Muscle of leg (tissue), 11 donors: ENCODE results near the gene AADACL2. TPM values are rescaled to one million over a fixed set of nuclear protein-coding genes. Genes with fewer than 3 reads are reported as not detected.
"Not testable (repeated sequence)": the region's sequence is repeated elsewhere in the genome, so short reads cannot be mapped to it uniquely, and the experiment has no call there.

ENCODE experiments used
- DNase-seq: peaks from one replicate; pipeline ENCODE4 v3.0.0; 2013
- H3K27ac ChIP-seq: one replicate; pipeline ENCODE4 v1.5.1; 2013; ENCODE audit warnings: mild to moderate bottlenecking, low read length, control low read depth
- H3K27me3 ChIP-seq: one replicate; pipeline ENCODE4 v1.6.1; 2013; ENCODE audit warnings: low read length; ENCODE audit not compliant: control insufficient read depth, insufficient read depth
- H3K36me3 ChIP-seq: one replicate; pipeline ENCODE4 v1.6.1; 2013; ENCODE audit warnings: low read length; ENCODE audit not compliant: control insufficient read depth, insufficient read depth
- H3K4me1 ChIP-seq: one replicate; pipeline ENCODE4 v1.6.1; 2013; ENCODE audit warnings: low read length; ENCODE audit not compliant: control insufficient read depth, insufficient read depth
- H3K4me3 ChIP-seq: one replicate; pipeline ENCODE4 v1.5.1; 2013; ENCODE audit warnings: low read length, control low read depth
- H3K9me3 ChIP-seq: replicated peaks from 2 replicates; pipeline ENCODE4 v1.6.1; 2013; ENCODE audit warnings: low read depth, low read length; ENCODE audit not compliant: control insufficient read depth
- WGBS: methylation state at CpG from one replicate; pipeline ENCODE4 v1.1.5; 2013; ENCODE audit warnings: missing lambda C conversion rate; ENCODE audit not compliant: insufficient coverage; 5-methylcytosine and 5-hydroxymethylcytosine counted together
- polyA plus RNA-seq, 8 donors: library from polyadenylated mRNA; unstranded; fragments of 120-200 nt; gene quantifications; one replicate each; pipeline versions ENCODE4 v1.2.1 to v1.2.3, GENCODE V29; 2013; ENCODE audit warnings: inconsistent platforms in 1 of 8, low replicate concordance in 1 of 8; ENCODE audit not compliant: insufficient read length in 8 of 8, insufficient read depth in 1 of 8
- total RNA-seq: library from RNA; stranded (reverse); fragments of 120-200 nt; gene quantifications from one replicate; pipeline ENCODE4 v1.2.4, GENCODE V29; 2013

AADACL2 gene
- total and polyA plus RNA-seq, 9 donors: 0.30 to 2.5 TPM; not detected in 7

- Histone ChIP-seq H3K27ac (no peak overlapping the region), H3K9me3 (no peaks in the 10 kb centered on the region), H3K4me1 (peaks cover 8% of the 10 kb centered on the region), H3K4me3 (no peak overlapping the region), H3K36me3 (no peaks in the 10 kb centered on the region), H3K27me3 (no peaks in the 10 kb centered on the region)
- WGBS: no CpG with 5 or more reads among the region's 4 CpGs
- no peak for DNase-seq
Observed at GRCh38 chr3:151775314-151776258, 41.9 kb downstream of the AADACL2 start.

DNA sequence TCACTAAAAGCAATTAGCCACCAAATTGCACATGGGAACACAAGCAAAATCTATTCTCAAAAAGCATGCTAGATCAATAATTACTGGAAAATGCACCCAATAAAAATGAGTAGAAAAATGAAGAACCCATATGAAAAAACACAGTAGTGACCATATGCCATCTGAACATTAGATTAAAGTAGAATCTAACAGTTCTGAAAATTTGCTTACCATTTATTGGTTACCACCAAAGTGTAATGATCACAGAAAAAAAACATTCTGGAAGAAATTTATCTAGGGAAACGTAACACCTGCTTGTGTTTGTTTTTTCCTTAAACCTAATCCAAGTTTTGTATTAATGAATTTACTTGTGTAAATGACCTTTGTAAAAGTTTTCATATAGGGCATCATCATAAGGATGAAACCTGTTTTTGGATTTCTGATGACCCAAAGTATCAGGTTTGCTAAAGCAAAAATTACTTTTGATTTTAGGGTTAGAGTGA, 42.6 kb downstream of the AADACL2 start:
- WGBS: no CpG with 5 or more reads among the region's 1 CpG
- Histone ChIP-seq H3K9me3 (no peaks in the 10 kb centered on the region), H3K36me3 (no peaks in the 10 kb centered on the region), H3K4me3 (no peak overlapping the region), H3K4me1 (peaks cover 5% of the 10 kb centered on the region), H3K27me3 (no peaks in the 10 kb centered on the region), H3K27ac (no peak overlapping the region)
- DNase-seq: no peak

DNA sequence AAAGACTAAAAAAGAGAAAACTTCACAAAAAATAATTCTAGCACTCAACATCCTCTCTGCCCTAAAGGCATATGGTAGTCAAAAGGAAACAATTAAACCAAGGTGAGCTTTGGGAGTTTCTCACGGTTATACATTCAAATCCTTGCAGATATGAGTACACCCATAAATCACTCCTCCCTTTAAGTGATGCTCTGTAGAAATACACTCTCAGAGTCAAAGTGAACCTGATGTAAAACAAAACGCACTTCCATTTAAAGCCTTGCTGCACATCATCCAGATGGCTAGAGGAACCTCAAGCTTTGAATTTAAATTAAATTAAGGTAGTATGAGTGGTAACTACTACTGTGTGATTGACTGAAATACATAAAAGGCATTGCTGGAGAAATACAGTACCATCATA, 44.2 kb downstream of the AADACL2 start:
- H3K9me3 ChIP-seq: no peaks in the 10 kb centered on the region
- WGBS: 83% methylated on average over 1 of the region's 2 CpGs
- no peaks in the 10 kb centered on the region for H3K4me1 ChIP-seq
- H3K36me3 ChIP-seq: no peaks in the 10 kb centered on the region
- no peak overlapping the region for H3K4me3 ChIP-seq
- no peaks in the 10 kb centered on the region for H3K27me3 ChIP-seq
- DNase-seq: no peak
- H3K27ac ChIP-seq: no peak overlapping the region

DNA sequence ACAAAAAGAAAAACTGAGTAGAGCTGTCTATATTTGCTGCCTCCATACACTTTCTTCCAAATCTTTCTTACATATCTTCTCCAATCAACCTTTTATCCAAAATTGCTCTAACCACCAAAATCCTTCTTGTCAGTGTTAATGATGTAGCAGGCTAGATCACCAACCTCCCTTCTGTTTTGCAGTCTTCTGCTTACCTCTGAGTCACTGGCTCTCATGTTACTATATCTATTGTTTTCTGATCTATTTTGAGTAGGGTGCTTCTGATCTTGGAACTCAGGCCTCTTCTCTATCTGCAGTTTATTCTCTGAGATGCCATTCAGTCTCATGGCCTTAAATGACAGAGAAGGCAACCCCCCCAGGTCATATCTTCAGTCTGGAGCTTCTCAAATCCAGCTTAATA, 53.9 kb downstream of the AADACL2 start:
- H3K4me1 ChIP-seq: no peaks in the 10 kb centered on the region

DNA sequence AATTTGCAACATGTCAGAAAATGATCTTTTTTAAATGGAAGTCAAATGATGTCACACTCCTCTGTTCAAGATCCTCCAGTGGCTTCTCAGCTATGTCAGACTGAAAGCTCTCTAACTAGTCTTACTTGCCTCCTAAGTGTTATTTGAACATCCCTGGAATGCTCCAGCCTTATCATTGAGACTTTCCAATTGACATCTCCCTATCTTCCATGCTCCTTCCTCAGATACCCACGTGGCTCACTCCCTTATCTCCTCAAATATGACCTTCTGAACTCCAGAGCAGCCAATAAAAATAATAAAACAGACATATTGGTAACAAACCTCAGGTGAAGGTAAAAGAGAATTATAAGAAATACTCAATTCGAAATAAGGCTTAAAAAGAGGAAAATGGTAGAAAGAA, 54.7 kb downstream of the AADACL2 start:
- Histone ChIP-seq H3K4me3 (no peak overlapping the region), H3K27me3 (no peaks in the 10 kb centered on the region), H3K9me3 (no peaks in the 10 kb centered on the region), H3K27ac (no peak overlapping the region), H3K36me3 (no peaks in the 10 kb centered on the region), H3K4me1 (no peaks in the 10 kb centered on the region)
- WGBS: no CpG with 5 or more reads among the region's 2 CpGs
- no peak for DNase-seq

More for the DNA sequence above, 53.9 kb downstream of the AADACL2 start:
- no peak overlapping the region for H3K4me3 ChIP-seq
- DNase-seq: no peak
- no peak overlapping the region for H3K27ac ChIP-seq
- H3K36me3 ChIP-seq: no peaks in the 10 kb centered on the region
- H3K9me3 ChIP-seq: no peaks in the 10 kb centered on the region
- H3K27me3 ChIP-seq: no peaks in the 10 kb centered on the region

- Histone ChIP-seq H3K4me1 (no peaks in the 10 kb centered on the region), H3K4me3 (no peak overlapping the region), H3K36me3 (no peaks in the 10 kb centered on the region), H3K9me3 (no peaks in the 10 kb centered on the region), H3K27ac (no peak overlapping the region), H3K27me3 (no peaks in the 10 kb centered on the region)
- DNase-seq: no peak
- no CpG with 5 or more reads among the region's 1 CpG for whole genome bisulfite sequencing
Observed at GRCh38 chr3:151789853-151790463, 56.2 kb downstream of the AADACL2 start.

- not testable (repeated sequence) for H3K27me3 ChIP-seq, H3K4me3 ChIP-seq, H3K4me1 ChIP-seq, H3K36me3 ChIP-seq, H3K9me3 ChIP-seq, DNase-seq, H3K27ac ChIP-seq
- no CpG with 5 or more reads among the region's 2 CpGs for WGBS
Observed at GRCh38 chr3:151790763-151791162, 57.0 kb downstream of the AADACL2 start.

- no peak for DNase-seq
- no peaks in the 10 kb centered on the region for H3K4me1 ChIP-seq
- H3K27me3 ChIP-seq: no peaks in the 10 kb centered on the region
- no peaks in the 10 kb centered on the region for H3K36me3 ChIP-seq
- no peak overlapping the region for H3K4me3 ChIP-seq
- no CpG with 5 or more reads among the region's 2 CpGs for WGBS
- H3K27ac ChIP-seq: no peak overlapping the region
- no peaks in the 10 kb centered on the region for H3K9me3 ChIP-seq
Observed at GRCh38 chr3:151792411-151792810, 58.7 kb downstream of the AADACL2 start.

- Histone ChIP-seq H3K27ac (no peak overlapping the region), H3K9me3 (no peaks in the 10 kb centered on the region), H3K36me3 (no peaks in the 10 kb centered on the region), H3K27me3 (no peaks in the 10 kb centered on the region), H3K4me1 (no peaks in the 10 kb centered on the region), H3K4me3 (no peak overlapping the region)
- WGBS: no CpG with 5 or more reads among the region's 2 CpGs
- no peak for DNase-seq
Observed at GRCh38 chr3:151793636-151794035, 59.9 kb downstream of the AADACL2 start.

DNA sequence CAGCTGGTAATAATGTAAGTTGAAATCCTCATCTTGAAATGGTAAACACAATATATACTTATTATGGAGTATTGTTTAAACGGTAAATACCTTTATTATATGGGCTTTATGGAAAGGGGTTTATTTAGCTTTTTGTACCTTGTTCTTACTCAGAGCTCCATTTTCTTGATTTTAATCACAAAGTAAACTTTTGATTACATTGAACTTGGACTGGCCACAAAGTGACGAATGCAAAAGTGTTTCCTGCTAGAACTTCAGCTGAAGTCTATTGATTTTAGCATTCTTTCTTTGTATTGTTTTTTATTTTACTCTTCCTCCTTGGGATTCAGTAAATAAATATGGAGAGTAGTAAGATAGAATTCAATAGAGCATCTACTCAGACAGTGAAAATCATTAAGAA, 60.4 kb downstream of the AADACL2 start:
- no CpG with 5 or more reads among the region's 2 CpGs for WGBS
- Histone ChIP-seq H3K4me1 (no peaks in the 10 kb centered on the region), H3K36me3 (no peaks in the 10 kb centered on the region), H3K4me3 (no peak overlapping the region), H3K27ac (no peak overlapping the region), H3K27me3 (no peaks in the 10 kb centered on the region), H3K9me3 (no peaks in the 10 kb centered on the region)
- DNase-seq: no peak
